DOHH2 (cell line): ENCODE results near the gene ZFPM1.

Source experiments
- CTCF ChIP-seq: fragments of 200-600 bp; sonication (generic); IDR thresholded peaks from one replicate; pipeline ENCODE4 v1.5.1; 2014; ENCODE audit warnings: antibody characterized with exemption, mild to moderate bottlenecking, low read depth, low read length; ENCODE audit not compliant: poor library complexity, severe bottlenecking
- EZH2phosphoT487 ChIP-seq: fragments of 200-600 bp; sonication (generic); IDR thresholded peaks from 2 replicates; pipeline ENCODE4 v1.6.1; 2017; ENCODE audit warnings: borderline replicate concordance, mild to moderate bottlenecking, antibody characterized with exemption, low read length, moderate library complexity, mixed read lengths

- TF ChIP-seq CTCF (no peak), EZH2phosphoT487 (no peak)
These were observed 38.3 kb upstream of the ZFPM1 start for GRCh38 chr16:88414521-88415380.
